Measurements from ENCODE around the gene HIVEP3. TPM values are rescaled to one million over a fixed set of nuclear protein-coding genes. Genes with fewer than 3 reads are reported as not detected.

The HIVEP3 gene
- total RNA-seq, 2 donors from 2014 or later: 3.4 to 4.0 TPM

DNA sequence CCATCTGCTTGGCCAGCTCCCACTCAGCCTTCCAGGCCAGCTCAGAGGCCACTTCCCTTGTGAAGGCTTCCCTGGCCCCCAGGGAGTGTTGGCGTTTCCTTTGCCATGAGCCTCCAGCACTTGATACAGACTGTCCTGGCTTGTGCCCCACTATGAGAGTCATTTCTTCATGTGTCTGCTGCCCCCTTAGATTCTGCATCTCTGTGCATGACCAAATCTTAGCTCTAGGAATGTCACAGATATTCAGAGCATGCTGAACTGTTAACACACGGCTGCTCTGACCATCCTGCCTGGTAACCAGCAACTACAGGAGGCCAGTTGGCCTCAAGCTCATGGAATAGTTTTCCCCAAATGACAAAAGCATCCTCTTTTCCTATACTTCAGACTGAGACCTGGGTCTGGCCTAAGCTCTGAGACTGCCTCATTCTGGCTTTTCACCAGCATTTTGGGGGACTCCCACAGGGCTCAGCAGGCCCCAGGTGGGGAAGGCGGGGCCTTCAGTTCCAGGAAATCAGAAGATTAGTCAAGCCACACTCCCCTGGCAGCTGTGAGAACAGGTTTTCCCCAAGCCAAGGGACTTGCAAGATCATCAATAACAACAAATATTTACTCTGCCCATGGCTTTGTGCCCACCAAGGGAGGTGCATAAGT, 251.6 kb downstream of the HIVEP3 start:
- Histone ChIP-seq H3K4me1 (peaks cover 21% of the 10 kb centered on the region), H3K27me3 (no peaks in the 10 kb centered on the region), H3K36me3 (replicated peaks in 1 of 2; ENCODE audit: insufficient read depth in 1 of 2, low read depth in 2 of 2) (no peaks in the 10 kb centered on the region), H3K27ac (peak overlapping the region in 3 of 4 donors; percentile 33 to 64 (median 38)), H3K9me3 (no peaks in the 10 kb centered on the region), H3K4me3 (no peak overlapping the region)
- TF ChIP-seq, protein P1, sequence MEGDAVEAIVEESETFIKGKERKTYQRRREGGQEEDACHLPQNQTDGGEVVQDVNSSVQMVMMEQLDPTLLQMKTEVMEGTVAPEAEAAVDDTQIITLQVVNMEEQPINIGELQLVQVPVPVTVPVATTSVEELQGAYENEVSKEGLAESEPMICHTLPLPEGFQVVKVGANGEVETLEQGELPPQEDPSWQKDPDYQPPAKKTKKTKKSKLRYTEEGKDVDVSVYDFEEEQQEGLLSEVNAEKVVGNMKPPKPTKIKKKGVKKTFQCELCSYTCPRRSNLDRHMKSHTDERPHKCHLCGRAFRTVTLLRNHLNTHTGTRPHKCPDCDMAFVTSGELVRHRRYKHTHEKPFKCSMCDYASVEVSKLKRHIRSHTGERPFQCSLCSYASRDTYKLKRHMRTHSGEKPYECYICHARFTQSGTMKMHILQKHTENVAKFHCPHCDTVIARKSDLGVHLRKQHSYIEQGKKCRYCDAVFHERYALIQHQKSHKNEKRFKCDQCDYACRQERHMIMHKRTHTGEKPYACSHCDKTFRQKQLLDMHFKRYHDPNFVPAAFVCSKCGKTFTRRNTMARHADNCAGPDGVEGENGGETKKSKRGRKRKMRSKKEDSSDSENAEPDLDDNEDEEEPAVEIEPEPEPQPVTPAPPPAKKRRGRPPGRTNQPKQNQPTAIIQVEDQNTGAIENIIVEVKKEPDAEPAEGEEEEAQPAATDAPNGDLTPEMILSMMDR (IDR thresholded peaks at IDR 0.05): no peak
- no peak for TF ChIP-seq POLR2A (IDR thresholded peaks at IDR 0.05)
- ATAC-seq: peak; percentile 49
- intact Hi-C loops (cut with DNase I): no loop called here
- peak; percentile 45 to 76 (median 66) for DNase-seq
- WGBS, 2 donors: 60 to 61% methylated on average over 3 of the region's 3 CpGs

- intact Hi-C loops (cut with DNase I): no loop called here
- DNase-seq: peak in 1 of 4 donors; percentile 28
- WGBS, 2 donors: 88 to 90% methylated on average over 6 of the region's 6 CpGs
- no peaks in the 10 kb centered on the region for H3K9me3 ChIP-seq
- H3K27ac ChIP-seq: peak overlapping the region in 3 of 4 donors; percentile 33 to 64 (median 38)
- H3K4me3 ChIP-seq: no peak overlapping the region
- H3K27me3 ChIP-seq: no peaks in the 10 kb centered on the region
- no peak for ATAC-seq
- TF ChIP-seq POLR2A (IDR thresholded peaks at IDR 0.05): no peak
- TF ChIP-seq, protein P1 (IDR thresholded peaks at IDR 0.05): no peak
- H3K4me1 ChIP-seq: peaks cover 27% of the 10 kb centered on the region
- no peaks in the 10 kb centered on the region for H3K36me3 ChIP-seq (replicated peaks in 1 of 2; ENCODE audit: insufficient read depth in 1 of 2, low read depth in 2 of 2)
Observed at GRCh38 chr1:41665962-41666917, 252.5 kb downstream of the HIVEP3 start.

DNA sequence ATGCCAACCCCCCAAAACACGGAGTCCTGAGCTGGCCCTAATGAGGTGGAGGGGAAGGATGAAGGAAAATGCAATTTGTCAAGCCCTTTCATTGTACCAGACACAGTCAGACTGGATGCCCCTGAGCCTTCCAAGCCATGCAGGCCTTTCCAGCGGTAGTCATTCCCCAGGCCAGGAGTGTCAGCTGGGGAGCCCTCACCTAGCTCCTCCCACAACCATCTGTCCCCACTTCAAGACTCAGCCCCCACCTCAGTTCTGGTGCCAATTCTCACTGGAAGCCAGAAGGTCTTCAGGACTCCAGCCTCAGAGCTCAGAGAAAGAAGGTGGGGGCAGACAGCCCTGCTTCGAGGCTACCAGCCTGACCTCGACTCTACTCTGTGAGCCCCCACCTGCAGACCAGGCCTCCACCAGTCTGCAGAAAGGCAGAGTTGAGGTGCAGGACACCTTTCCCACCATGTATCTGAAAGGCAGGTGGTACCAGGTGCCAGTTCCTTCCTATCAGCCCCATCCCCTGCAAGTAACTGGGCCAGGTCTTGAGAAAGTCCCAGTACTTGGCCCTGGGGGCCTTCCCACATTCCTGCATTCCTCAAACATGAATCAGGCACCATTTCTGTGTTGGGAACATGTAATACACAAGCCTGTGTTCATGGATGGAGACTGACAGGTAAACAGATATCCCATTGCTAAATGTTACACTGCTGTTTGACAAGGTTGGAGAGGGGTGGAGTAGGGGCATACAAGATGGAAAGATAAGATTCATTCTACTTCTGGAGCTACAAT, 253.7 kb downstream of the HIVEP3 start:
- DNase-seq (peak in 2 of 4 donors; percentile 34), ATAC-seq (no peak)
- intact Hi-C loops (cut with DNase I): no loop called here
- Histone ChIP-seq H3K9me3 (no peaks in the 10 kb centered on the region), H3K27ac (peak overlapping the region in 1 of 4 donors; percentile 25), H3K27me3 (no peaks in the 10 kb centered on the region), H3K36me3 (replicated peaks in 1 of 2; ENCODE audit: insufficient read depth in 1 of 2, low read depth in 2 of 2) (no peaks in the 10 kb centered on the region), H3K4me1 (peaks cover 28% of the 10 kb centered on the region), H3K4me3 (no peak overlapping the region)
- TF ChIP-seq, protein P1 (IDR thresholded peaks at IDR 0.05): no peak
- WGBS, 2 donors: 88 to 100% methylated on average over 2 to 4 of the region's 4 CpGs

- ATAC-seq: no peak
- Histone ChIP-seq H3K4me3 (no peak overlapping the region), H3K4me1 (peaks cover 28% of the 10 kb centered on the region), H3K27me3 (no peaks in the 10 kb centered on the region), H3K36me3 (replicated peaks in 1 of 2; ENCODE audit: insufficient read depth in 1 of 2, low read depth in 2 of 2) (no peaks in the 10 kb centered on the region), H3K9me3 (no peaks in the 10 kb centered on the region), H3K27ac (peak overlapping the region in 1 of 4 donors; percentile 86)
- intact Hi-C loops (cut with DNase I): no loop called here
- WGBS, 2 donors: 71 to 80% methylated on average over 4 to 5 of the region's 5 CpGs
- TF ChIP-seq, protein P1 (IDR thresholded peaks at IDR 0.05): no peak
- TF ChIP-seq POLR2A (IDR thresholded peaks at IDR 0.05): no peak
- DNase-seq: no peak
Observed at GRCh38 chr1:41663671-41664400, 254.9 kb downstream of the HIVEP3 start.

All from body of pancreas (tissue), 4 donors.